Measurements from ENCODE around the gene CNOT3.
"Not testable (repeated sequence)": the region's sequence is repeated elsewhere in the genome, so short reads cannot be mapped to it uniquely, and the experiment has no call there.

Gene CNOT3

DNA sequence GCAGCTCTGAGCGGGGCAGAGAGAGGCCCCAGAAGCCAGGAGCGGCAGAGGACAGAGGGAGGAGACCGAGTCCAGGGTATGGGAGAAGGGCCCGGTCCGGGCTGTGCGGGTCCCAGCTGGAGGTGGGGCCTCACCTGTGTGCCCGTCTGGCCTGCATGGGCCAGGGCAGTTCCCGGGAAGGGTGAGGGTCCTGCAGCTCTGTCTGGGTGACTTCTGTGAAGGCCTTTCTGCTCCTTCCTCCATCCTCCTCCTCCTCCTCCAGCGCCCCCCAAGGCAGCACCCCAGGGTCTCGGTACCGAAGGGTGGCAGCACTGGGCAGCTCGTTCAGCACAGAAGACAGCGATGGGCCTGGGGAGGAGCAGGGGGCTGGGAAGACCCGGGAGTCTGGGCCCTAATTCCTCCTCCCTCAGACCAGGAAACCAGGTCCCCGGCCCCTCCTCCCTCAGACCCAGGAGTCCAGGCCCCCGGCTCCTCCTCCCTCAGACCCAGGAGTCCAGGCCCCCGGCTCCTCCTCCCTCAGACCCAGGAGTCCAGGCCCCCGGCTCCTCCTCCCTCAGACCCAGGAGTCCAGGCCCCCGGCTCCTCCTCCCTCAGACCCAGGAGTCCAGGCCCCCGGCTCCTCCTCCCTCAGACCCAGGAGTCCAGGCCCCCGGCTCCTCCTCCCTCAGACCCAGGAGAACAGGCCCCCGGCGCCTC is 34.3 kb downstream of the CNOT3 start:
- not testable (repeated sequence) for DNase-seq (ENCODE audit: low spot score)

DNA sequence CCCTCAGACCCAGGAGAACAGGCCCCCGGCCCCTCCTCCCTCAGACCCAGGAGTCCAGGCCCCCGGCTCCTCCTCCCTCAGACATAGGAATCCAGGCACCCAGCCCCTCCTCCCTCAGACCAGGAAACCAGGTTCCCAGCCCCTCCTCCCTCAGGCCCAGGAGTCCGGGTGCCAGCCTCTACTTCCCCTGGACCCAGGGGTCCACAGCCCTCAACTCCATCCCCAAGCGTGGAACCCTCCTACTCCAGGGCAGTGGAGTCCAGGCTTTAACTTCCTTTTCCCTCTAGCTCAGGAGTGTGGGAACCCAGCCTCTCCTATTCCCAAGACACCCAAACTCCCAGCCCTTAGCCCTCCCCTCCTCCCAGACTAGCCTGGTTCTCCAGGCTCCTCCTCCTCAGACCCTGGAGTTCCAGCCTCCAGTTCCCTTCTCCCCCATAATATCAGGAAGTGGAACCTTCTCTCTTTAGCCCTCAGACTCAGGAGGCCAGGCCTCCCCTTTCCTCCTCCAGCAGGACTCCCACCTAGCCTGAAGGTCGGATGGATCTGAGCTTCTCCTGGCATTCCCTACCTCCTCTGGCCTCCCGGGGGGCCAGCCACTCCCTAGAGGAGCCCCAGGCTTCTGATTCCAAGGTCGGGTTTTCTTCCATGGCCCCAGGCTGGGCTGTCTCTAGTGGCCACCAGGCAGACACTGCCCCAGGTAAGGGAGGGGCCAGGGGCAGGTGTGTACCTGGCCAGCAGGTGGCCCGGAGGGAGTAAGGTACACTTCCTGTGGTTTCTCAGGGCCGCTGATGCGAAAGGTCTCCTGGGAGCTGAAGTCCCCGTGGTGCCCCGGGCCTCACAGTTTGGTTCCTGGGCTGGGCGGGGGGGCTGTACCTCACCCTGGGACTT is 35.2 kb downstream of the CNOT3 start, which contains the start of gene TMC4:
TMC4 (minus strand) TSS at position 690 of the 888 bp plus-strand sequence; CDS start at position 647, 43 bp downstream.
- peak; percentile 32 for DNase-seq (ENCODE audit: low spot score)

DNA sequence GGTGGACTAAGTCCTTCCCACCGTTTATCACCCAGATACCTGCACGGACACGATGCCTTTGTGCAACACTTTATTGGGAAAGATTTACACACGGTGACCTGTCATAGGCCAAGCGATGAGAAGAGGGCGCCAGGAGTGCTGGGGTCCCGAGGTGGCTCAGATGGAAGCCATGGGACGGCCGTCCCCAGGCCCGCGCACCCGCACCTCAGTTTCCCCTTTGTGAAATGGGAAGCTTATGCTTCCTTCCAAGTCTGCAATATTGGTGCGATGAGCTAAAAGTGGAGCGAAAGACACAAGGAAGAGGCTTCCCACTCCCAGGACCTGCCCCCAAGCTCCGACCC is 35.8 kb downstream of the CNOT3 start:
- no peak for DNase-seq (ENCODE audit: low spot score)

DNA sequence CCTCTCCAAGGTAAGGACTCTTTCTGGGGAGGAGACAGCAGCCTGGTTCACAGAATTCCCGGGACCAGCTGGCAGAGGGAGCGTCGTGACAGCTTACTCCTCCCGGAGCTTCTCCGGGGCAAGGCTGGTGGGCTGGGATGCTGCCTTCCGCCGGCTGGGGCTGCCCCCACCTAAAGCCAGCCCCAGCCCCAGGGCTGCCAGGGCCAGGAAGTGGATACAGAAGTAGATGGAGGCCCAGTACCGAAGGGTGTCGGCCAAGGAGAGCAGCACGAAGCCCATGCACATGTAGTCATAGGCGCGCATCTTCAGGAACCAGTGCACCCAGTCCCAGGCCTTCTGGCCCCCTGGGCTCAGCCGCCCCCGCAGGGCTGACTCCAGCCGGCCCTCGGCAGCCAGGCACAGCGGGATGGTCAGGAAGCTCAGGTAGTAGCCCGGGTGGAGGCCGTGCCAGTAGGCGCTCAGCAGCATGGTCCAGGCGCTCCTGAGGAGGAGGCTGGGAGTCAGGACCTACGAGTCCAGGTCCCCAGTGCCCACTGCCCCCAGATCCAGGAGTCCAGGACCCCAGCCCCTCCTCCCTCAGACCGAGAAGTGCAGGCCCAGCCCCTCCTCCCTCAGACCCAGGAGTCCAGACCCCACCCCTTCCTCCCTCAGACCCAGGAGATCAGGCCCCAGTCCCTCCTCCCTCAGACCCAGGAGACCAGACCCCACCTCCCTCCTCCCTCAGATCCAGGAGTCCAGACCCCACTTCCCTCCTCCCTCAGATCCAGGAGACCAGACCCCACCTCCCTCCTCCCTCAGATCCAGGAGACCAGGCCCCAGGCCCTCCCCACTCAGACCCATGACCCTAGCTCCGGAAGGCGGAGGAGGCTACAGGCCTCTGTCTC is 36.6 kb downstream of the CNOT3 start:
- DNase-seq (ENCODE audit: low spot score) = no peak

DNA sequence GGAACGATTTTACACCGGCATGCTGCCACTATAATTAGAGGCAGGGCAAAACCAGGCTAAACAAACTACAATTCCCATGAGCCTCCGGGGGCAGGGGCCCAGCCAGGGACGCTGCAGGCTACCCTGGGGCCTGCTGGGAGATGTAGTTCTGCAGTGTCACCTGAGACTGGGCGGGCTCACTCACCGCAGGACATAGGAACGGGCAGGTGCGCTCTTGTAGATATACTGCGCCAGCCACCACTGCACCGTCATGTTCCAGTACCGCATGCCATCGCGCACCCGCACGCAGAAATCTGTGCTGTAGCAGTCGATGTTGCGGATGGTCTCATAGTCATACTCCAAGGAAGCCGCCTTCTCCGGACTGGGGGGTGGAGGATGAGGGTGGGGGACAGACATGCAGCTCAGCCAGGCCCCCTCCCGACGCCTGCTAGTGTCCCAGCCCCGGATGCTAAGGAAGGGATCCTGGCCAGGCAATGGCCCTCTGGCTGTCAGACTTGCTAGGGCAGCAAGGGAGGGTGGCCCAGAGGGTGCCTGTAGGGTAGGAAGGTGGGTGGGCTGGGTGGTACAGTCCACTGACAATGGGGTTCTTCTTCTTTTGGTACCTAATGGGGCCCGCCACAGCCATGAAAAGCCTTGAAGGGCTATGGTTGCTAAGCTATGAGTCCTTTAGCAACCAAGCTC is 41.2 kb downstream of the CNOT3 start:
- DNase-seq (ENCODE audit: low spot score) = peak; percentile 59

DNA sequence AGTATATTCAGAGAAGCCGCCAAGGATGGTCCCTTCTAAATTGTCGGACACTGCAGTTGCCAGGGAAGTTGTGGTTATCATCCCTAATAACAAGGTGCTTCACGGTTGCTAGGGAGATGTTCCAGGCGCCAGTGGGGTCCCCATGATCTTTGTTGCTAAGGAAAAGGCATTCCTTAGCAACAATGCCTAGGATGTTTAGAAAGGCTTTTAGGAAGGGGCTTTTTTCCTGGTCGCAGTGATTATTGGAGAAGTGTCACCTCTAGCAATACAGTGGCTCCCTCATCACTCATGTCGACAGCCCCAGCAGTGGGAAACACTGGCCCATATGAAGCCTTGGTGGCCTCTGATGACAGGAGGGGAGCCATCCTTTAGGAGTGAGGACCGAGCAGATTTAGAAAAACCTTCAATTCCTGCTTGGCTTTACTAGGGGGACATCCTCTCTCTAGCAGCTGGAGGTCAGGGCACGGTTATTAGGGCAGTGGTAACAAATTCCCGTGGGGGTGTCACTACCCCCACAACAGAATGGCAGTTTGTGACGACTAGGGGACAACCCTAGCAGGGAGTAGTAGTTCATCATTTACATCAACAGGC is 41.8 kb downstream of the CNOT3 start:
- DNase-seq (ENCODE audit: low spot score) = no peak

DNA sequence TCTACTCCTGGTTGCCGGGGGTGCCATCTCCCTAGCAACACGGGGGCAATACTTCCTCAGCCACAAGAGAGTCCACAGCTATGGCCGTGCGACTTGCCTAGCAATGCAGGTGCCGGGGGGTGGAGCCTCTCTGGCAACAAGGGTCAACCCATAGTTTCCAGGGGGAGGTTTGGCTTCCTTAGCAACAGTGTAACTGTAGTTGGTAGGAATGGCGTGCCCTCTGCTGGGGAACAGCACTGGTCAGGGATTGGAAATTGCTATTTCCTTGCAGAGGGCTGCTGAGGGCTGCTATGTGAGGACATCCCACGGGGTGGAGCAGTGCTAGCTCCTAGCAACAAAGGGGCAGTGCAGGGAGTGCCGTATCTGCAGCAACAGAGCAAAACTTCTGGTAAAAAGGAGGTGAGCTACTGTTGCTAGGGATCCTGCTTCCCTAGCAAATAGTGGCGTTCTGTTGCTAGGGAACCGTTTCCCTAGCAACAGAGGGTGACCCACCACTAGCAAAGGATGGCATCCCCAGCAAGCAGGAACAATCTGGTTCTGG is 42.4 kb downstream of the CNOT3 start:
- DNase-seq (ENCODE audit: low spot score) = peak; percentile 81

DNA sequence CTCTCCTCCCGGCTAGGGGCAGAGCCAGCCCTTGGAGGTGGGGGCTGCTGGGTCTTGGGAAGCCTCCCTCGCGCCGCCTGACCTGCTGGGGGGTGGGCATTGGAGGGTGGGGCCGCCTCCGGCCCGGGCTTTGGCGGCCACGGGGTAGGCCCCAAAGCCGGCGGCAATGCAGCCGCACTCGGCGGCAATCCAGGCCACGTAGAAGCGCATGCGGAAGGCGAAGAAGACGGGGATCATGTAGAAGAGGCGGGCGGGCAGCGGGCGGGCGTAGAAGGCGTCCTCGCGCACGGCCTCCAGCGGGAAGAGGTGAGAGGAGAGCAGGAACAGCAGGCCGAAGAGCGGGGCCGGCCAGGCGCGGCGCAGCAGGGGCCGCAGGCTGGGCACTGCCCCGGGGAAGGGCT is 43.1 kb downstream of the CNOT3 start:
- DNase-seq (ENCODE audit: low spot score) = no peak

DNA sequence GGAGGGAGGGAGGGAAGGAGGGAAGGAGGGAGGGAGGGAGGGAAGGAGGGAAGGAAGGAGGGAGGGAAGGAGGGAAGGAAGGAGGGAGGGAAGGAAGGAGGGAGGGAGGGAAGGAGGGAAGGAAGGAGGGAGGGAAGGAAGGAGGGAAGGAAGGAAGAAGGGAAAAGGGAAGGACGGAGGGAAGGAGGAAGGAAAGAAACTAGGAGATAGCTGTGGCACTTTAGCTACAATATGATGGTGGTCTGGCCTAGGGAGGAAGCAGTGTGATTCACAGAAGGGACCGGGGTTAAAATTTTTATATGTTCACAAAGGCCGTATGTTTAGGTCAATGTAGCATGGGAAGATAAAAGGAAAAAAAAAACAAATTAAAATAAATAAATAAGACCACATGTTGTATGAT is 44.3 kb downstream of the CNOT3 start:
- not testable (repeated sequence) for DNase-seq (ENCODE audit: low spot score)

DNA sequence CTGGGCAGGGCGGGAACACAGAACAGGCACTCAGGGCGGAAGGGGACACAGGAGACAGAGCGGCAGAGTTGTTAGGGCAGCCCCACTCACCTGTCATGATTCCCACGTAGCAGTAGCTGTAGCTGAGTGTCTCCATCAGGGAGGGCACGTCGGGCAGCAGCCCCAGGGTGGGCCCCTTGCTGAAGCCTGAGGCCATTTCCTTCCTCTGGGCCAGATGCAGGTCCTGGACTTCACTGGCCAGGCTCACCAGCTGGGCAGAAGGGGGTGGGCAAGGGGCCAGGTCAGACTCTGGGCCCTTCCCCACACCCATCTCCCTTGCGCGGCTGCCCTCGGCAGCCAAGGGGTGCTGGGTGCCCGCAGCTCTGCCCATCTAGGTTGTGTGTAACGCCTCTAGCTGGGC is 45.9 kb downstream of the CNOT3 start:
- DNase-seq (ENCODE audit: low spot score) = no peak

DNA sequence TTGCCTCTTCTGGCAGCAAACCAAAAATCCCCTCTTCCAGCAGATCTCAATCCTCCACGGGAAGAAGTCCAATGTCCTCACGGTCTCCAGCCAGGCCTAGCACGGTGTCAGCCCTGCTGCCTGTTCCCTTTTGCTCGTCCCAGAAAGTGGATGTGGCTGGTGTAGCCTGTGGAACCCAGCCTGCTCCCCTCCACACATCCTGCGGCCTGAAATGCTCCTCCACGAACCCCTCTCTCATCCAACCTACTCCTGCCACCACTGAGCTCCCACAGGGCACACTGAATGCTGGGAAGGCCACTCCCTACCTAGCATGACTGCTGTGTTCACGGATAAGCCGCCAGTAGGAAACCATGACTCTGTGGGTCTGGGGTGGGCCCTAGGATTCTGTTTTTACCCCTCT is 48.8 kb downstream of the CNOT3 start:
- DNase-seq (ENCODE audit: low spot score) = no peak

DNA sequence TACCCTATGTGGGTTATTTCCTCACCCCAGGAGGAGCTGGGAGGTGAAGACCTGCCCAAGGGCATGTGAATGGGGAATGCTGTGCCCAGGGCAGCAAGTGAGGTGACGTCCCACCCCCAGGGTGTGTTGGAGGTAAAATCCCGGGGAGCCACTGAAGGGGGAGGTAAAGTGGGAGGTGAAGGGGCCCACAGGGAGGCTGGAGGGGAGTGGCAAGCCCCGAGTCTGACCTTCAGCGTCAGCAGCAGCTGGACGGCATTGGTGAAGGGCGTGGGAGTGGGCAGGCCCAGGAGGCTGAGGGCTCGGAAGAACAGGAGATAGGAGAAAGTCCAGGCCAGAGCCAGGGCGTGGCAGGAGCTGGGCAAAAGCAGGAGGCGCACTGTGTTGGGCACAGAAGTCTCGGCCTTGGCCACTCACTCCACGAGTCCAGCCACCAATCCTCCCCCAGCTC is 49.4 kb downstream of the CNOT3 start:
- DNase-seq (ENCODE audit: low spot score) = no peak

DNA sequence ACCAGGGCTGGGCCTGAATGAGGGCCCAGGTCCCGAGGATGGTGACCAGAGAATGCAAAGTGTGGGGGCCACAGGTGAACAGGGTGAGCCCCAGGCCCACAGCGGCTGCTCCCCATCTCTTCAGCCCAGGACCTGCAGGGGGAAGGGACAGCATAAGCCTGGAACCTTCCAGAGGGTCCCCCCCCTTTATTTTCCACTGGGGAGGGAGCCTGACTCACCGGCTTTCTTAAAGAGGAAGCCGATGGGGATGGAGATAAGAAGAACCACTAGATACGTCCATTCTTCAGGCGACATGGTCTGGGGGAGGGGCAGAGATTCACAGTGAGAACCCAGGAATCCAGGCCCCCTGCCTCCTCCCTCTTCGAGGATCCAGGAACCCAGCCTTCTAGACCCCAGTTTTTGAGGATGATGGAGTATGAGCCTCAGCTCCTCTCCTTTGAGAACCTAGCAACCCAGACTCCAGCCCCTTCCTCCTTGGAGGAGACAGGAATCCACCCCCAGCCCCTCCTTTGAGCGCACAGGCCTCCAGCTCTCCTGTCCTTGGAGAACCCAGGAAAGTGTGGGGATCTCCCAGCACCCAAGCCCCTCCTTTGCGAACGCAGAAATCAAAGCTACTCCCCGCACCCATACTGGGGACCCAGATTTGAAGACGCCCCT is 50.8 kb downstream of the CNOT3 start:
- DNase-seq (ENCODE audit: low spot score) = no peak

DNA sequence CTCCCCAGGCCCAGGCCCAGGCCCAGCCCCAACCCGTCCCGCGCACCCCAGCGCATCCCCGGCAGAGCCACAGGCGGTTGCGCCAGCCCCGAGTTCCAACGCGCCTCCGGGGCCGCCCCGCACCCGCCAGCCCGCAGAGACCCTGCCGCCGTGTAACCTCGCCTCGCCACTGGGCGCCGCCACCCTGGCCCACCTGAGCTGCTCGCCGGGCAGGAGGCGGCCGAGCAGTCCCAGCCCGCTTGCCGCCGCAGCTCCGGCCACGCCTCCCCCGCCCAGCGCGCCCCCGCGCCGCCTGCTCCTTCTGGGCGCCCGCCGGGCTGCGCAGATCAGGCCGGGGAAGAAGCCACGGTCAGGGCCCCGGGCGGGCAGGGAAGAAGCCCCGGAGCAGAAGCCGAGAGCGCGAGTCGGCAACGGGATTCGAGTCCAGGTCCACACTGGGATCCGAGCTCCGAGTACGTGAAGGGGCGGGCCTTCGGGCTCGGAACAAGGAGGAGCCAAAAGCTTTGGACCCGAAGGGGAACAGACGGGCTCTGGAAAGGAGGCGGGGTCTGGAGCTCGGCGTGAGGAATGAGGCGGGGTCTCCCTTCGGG is 51.7 kb downstream of the CNOT3 start, which contains the start of gene MBOAT7:
MBOAT7 (minus strand) TSS at position 436 of the 590 bp plus-strand sequence. CDS start 1,072 bp downstream, outside the sequence.
- DNase-seq (ENCODE audit: low spot score) = no peak

DNA sequence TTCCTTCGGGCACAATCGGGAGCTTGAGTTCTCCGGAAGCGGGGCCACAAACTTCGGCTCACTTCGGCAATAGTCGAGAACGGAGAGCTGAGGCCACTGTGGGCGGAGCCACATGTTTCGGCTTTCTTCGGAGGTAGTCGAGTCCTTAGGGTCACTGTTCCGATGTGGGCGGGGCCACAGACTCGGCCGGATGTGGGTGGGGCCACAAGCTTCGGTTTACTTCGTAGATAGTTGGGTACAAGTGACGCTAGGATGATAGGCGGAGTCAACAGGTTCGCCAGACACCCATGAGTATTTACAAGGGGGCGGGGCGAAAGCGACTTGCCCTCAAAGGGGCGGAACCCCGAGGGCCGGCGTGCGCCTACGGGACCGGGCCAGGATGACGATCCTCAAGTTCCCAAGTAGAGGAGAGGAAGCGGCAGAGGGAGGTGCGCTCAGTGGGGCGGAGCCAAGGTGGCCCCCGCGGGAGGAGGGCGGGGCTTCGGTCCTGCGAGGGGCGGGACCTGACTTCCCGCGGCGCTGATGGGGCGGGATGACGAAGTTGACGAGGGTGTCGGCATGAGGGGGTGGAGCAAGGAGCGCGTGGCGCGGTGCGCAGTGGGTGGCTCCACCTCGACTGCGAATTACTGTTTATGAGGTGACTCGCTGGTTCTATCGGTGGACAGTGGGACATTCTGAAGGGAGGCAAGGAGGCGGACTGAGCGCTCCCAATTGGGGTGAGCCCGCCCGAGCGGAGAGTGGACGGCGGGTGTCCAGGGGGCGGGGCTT is 52.4 kb downstream of the CNOT3 start:
- DNase-seq (ENCODE audit: low spot score) = peak; percentile 100

DNA sequence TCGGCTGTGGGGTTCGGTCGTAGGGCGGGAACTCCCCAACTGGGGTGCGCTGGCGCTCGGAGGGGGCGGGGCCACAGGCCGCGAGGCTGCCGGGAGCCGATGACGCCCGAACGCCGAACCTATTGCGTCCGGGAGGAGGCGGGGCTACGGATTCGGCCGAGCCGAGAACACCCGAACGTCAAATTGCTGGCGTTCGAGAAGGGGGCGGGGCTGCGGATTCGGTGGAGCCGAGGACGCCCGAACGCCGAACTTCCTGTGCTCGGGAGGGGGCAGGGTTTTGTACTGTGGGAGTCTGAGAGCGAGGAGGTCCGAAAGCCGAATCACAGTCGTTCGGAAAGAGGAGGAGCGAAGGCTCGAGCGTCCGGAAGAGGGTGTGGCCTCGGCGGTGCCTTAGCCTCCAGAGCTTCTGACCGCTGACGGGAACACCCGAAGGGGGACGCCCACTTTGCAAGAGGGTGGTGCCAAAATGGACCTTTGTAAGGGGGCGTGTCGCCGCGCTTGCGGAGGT is 53.0 kb downstream of the CNOT3 start:
- DNase-seq (ENCODE audit: low spot score) = peak; percentile 100

DNA sequence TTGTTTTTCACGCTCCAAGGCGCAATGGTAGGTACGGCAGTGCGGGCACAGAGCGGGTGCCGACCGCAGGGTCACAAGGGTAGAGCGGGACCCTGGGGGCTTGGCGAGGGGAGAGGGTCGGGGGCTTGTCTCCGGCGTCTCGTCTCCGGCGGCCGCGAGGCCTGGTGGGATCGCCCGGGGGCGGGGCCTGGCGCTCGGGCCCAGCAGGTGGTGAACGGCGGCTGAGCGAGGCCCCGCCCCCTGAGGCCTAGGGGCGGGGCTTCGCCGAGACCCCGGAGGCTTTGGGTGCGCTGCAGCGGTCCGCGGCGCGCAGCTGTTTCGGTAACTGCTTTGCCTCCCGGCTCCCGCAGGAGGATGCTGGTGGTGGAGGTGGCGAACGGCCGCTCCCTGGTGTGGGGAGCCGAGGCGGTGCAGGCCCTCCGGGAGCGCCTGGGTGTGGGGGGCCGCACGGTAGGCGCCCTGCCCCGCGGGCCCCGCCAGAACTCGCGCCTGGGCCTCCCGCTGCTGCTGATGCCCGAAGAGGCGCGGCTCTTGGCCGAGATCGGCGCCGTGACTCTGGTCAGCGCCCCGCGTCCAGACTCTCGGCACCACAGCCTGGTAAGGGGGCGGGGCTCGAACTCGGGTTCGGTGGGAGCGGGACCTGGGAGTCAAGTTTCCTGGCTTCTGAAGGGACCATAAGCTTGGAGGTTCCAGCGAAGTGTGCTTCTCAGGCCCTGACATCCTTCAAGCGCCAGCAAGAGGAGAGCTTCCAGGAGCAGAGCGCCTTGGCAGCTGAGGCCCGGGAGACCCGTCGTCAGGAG is 53.6 kb downstream of the CNOT3 start, which contains the start of gene TSEN34:
TSEN34 (plus strand) TSS at position 298 of the 800 bp plus-strand sequence; CDS start at position 355, 57 bp downstream.
- DNase-seq (ENCODE audit: low spot score) = peak; percentile 28

All from cerebellar cortex (tissue), 1 donor.